Vagina (tissue), 2 donors: Measurements from ENCODE around the gene C11orf52.

Experiments
- POLR2A ChIP-seq, 2 donors: fragments of 450-650 bp; IDR thresholded peaks; one replicate each; pipeline ENCODE4 v1.6.1; 2017; ENCODE audit warnings: antibody characterized with exemption in 2 of 2, mild to moderate bottlenecking in 2 of 2, moderate library complexity in 2 of 2
- POLR2AphosphoS5 ChIP-seq, 2 donors: sonication (generic); formaldehyde crosslinking; IDR thresholded peaks; one replicate each; pipeline ENCODE4 v1.9.0; 2017; ENCODE audit warnings: antibody characterized with exemption in 2 of 2, mild to moderate bottlenecking in 2 of 2, low read depth in 1 of 2; ENCODE audit not compliant: insufficient read depth in 1 of 2
- TF ChIP-seq, protein P1 (sequence below), 3 experiments: fragments of 450-650 bp in 2 of 3; fragments of 200-600 bp in 1 of 3; sonication (generic) in 1 of 3; IDR thresholded peaks; one replicate each; pipeline ENCODE4 v1.5.1; 2017 to 2019; ENCODE audit warnings: antibody characterized with exemption in 3 of 3, mild to moderate bottlenecking in 2 of 3, moderate library complexity in 2 of 3

DNA sequence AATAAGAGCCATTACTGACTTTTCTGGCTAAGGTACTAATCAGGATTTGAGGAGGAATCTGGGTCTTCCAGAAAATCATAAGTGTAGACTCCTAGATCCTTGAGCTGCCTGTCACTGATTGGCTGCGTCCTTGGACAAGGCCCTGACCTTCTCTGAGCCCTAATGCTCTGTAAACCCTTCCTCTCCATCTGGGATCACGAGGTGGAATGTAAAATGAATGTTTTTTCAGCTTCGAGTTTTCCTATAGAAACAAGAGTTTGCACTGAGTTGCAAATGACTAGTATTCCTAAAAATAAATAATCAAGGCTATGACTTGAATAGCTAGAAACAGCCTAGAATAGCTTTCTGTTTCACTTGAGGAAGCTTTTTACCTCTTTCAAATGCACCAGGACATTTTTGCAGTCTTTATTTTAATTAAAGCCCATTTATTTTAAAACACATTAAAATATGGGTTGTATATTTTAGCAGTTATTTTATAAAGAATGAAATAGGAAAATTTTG, 17.4 kb downstream of the C11orf52 start:
- TF ChIP-seq, protein P1, sequence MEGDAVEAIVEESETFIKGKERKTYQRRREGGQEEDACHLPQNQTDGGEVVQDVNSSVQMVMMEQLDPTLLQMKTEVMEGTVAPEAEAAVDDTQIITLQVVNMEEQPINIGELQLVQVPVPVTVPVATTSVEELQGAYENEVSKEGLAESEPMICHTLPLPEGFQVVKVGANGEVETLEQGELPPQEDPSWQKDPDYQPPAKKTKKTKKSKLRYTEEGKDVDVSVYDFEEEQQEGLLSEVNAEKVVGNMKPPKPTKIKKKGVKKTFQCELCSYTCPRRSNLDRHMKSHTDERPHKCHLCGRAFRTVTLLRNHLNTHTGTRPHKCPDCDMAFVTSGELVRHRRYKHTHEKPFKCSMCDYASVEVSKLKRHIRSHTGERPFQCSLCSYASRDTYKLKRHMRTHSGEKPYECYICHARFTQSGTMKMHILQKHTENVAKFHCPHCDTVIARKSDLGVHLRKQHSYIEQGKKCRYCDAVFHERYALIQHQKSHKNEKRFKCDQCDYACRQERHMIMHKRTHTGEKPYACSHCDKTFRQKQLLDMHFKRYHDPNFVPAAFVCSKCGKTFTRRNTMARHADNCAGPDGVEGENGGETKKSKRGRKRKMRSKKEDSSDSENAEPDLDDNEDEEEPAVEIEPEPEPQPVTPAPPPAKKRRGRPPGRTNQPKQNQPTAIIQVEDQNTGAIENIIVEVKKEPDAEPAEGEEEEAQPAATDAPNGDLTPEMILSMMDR (IDR thresholded peaks at IDR 0.05) = no peak
- TF ChIP-seq POLR2A (IDR thresholded peaks at IDR 0.05) = no peak
- no peak for TF ChIP-seq POLR2AphosphoS5 (IDR thresholded peaks at IDR 0.05; ENCODE audit: insufficient read depth in 1 of 2, low read depth in 1 of 2)
